ENCODE measurements around the gene PCED1B. TPM values are rescaled to one million over a fixed set of nuclear protein-coding genes. Genes with fewer than 3 reads are reported as not detected.

The PCED1B gene
- total and polyA plus RNA-seq, 4 experiments from 2014 or later = 44.3 to 74.6 (median 47.8) TPM

- Mint-ChIP-seq H3K9me3 (no peaks in the 10 kb centered on the region), H3K4me1 (peaks cover 43 to 73% (median 58%) of the 10 kb centered on the region in 4 donors), H3K27ac (peak overlapping the region in 1 of 7 donors; percentile 44), H3K36me3 (peaks cover 0 to 6% of the 10 kb centered on the region in 2 donors), H3K27me3 (no peaks in the 10 kb centered on the region), H3K4me3 (peak overlapping the region in 2 of 8 donors; percentile 2 to 45)
- Histone ChIP-seq H3K9me3 (ENCODE audit: control insufficient read depth in 1 of 2, low read length in 2 of 2) (no peaks in the 10 kb centered on the region), H3K4me3 (ENCODE audit: low read length in 2 of 2) (no peak overlapping the region), H3K4me1 (ENCODE audit: insufficient read depth, low read length) (peaks cover 36% of the 10 kb centered on the region), H3K36me3 (ENCODE audit: insufficient read depth, low read length) (no peaks in the 10 kb centered on the region), H3K27me3 (ENCODE audit: insufficient read depth, low read length) (no peaks in the 10 kb centered on the region), H3K27ac (ENCODE audit: low read depth, low read length) (no peak overlapping the region)
- POLR2A ChIA-PET (ENCODE audit: partially characterized antibody) = interaction anchor here (1.4 kb wide), 1 partner anchor 68 kb away, joined by 3 read pairs; no protein-coding TSS in a partner anchor
- intact Hi-C loops (cut with micrococcal nuclease) = no loop called here
- CTCF ChIA-PET (ENCODE audit: partially characterized antibody) = interaction anchor here (1.2 kb wide), 1 partner anchor 11 kb away, joined by 5 read pairs; no protein-coding TSS in a partner anchor
- DNase-seq = no peak
These were observed 190.5 kb downstream of the PCED1B start for GRCh38 chr12:47269916-47270315.

- Mint-ChIP-seq H3K27ac (peak overlapping the region in 4 of 7 donors; percentile 1 to 66 (median 29)), H3K4me1 (peaks cover 41 to 73% (median 59%) of the 10 kb centered on the region in 4 donors), H3K27me3 (no peaks in the 10 kb centered on the region), H3K9me3 (no peaks in the 10 kb centered on the region), H3K4me3 (peak overlapping the region in 4 of 8 donors; percentile 23 to 47 (median 36)), H3K36me3 (peaks cover 0 to 3% of the 10 kb centered on the region in 2 donors)
- no peak for DNase-seq
- H3K4me1 ChIP-seq (ENCODE audit: insufficient read depth, low read length) = peaks cover 40% of the 10 kb centered on the region
- no peak overlapping the region for H3K27ac ChIP-seq (ENCODE audit: low read depth, low read length)
- no peaks in the 10 kb centered on the region for H3K9me3 ChIP-seq (ENCODE audit: control insufficient read depth in 1 of 2, low read length in 2 of 2)
- ChIA-PET CTCF (ENCODE audit: partially characterized antibody) (interaction anchor here (1.2 kb wide), 1 partner anchor 10 kb away, joined by 5 read pairs; no protein-coding TSS in a partner anchor), POLR2A (ENCODE audit: partially characterized antibody) (interaction anchor here (0.6 to 1.8 kb wide), 2 partner anchors 42 to 53 kb away, joined by 4 to 5 read pairs; no protein-coding TSS in a partner anchor)
- no peak overlapping the region for H3K4me3 ChIP-seq (ENCODE audit: low read length in 2 of 2)
- intact Hi-C loops (cut with micrococcal nuclease) = no loop called here
- no peaks in the 10 kb centered on the region for H3K27me3 ChIP-seq (ENCODE audit: insufficient read depth, low read length)
- no peaks in the 10 kb centered on the region for H3K36me3 ChIP-seq (ENCODE audit: insufficient read depth, low read length)
These were observed 191.6 kb downstream of the PCED1B start for GRCh38 chr12:47270782-47271664.

DNA sequence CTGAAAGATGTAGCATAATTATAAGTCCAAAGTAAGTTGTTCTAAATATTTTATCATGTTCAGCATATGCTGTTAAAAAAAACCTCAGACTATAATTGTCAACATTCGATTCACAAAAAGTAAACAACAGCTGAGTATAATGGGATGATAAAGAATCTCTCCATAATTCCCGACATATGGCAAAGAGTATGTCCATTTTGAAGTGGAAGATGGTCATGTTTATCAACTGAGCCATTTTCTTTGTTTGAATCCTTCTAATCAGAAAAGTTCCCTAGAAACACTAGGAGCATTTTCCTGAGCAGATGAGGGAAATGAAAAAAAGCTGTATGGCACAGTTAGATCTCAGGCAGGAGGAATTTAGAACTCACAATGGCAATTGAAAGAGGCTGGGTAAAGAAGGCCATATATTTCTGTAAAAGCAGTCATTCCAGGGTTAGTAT is 192.4 kb downstream of the PCED1B start:
- peaks cover 47 to 79% (median 66%) of the 10 kb centered on the region in 4 donors for H3K4me1 Mint-ChIP-seq
- Histone ChIP-seq H3K27me3 (ENCODE audit: insufficient read depth, low read length) (no peaks in the 10 kb centered on the region), H3K9me3 (ENCODE audit: control insufficient read depth in 1 of 2, low read length in 2 of 2) (no peaks in the 10 kb centered on the region), H3K4me1 (ENCODE audit: insufficient read depth, low read length) (peaks cover 47% of the 10 kb centered on the region), H3K27ac (ENCODE audit: low read depth, low read length) (no peak overlapping the region), H3K36me3 (ENCODE audit: insufficient read depth, low read length) (no peaks in the 10 kb centered on the region), H3K4me3 (ENCODE audit: low read length in 2 of 2) (no peak overlapping the region)
- no peaks in the 10 kb centered on the region for H3K27me3 Mint-ChIP-seq
- intact Hi-C loops (cut with micrococcal nuclease) = no loop called here
- DNase-seq = no peak
- CTCF ChIA-PET (ENCODE audit: partially characterized antibody) = interaction anchor here (1.0 to 1.4 kb wide), 2 partner anchors 12 to 126 kb away, joined by 3 read pairs; no protein-coding TSS in a partner anchor
- no peak overlapping the region for H3K4me3 Mint-ChIP-seq
- POLR2A ChIA-PET (ENCODE audit: partially characterized antibody) = interaction anchor here (0.6 to 2.5 kb wide), 5 partner anchors 42 to 193 kb away, joined by 3 to 10 read pairs (median 5); partner anchors contain the start of genes AMIGO2 and PCED1B
- H3K36me3 Mint-ChIP-seq = peaks cover 0 to 3% of the 10 kb centered on the region in 2 donors
- H3K9me3 Mint-ChIP-seq = no peaks in the 10 kb centered on the region
- H3K27ac Mint-ChIP-seq = no peak overlapping the region

DNA sequence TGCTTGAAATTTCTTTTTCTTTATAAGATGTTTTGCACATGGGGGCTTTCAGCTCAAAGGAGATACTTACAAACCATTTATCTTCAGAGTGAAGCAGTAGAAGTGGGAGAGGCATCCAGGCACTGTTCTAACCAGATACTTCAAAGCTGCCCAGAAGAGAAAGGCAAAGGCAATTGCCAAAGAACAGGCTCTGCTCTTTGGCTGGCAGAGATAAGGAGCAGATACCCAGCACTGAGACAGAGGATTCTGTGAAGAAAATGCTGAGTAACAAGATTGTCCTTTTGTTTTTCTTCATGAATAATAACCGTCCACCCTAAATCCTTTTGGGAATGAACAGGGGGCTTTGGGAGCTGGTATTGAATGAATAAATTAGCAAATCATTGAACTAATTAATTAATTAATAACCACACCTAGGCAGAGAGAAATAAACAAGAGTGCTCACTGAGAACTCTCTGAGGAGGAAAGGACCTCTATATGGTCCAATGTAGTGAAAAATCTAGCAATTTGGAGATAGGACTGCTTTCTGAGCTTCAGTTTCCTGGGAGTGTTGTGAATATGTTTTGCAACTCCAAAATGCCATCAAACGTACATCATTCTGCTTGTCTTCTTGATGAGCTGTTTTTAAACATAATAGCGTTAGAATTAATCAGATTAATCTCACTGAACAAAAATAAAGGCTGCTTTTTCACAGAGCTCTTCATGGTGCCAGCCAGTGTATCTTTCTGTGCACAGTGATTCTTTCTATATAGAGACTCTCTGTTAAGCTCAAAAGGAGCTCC is 193.2 kb downstream of the PCED1B start:
- no peaks in the 10 kb centered on the region for H3K27me3 ChIP-seq (ENCODE audit: insufficient read depth, low read length)
- no peak overlapping the region for H3K27ac ChIP-seq (ENCODE audit: low read depth, low read length)
- intact Hi-C loops (cut with micrococcal nuclease) = no loop called here
- peaks cover 55% of the 10 kb centered on the region for H3K4me1 ChIP-seq (ENCODE audit: insufficient read depth, low read length)
- Mint-ChIP-seq H3K27ac (peak overlapping the region in 5 of 7 donors; percentile 10 to 50 (median 37)), H3K4me3 (peak overlapping the region in 1 of 8 donors; percentile 1), H3K4me1 (peaks cover 55 to 87% (median 72%) of the 10 kb centered on the region in 4 donors), H3K27me3 (no peaks in the 10 kb centered on the region), H3K9me3 (no peaks in the 10 kb centered on the region), H3K36me3 (peaks cover 0 to 3% of the 10 kb centered on the region in 2 donors)
- DNase-seq = no peak
- no peaks in the 10 kb centered on the region for H3K9me3 ChIP-seq (ENCODE audit: control insufficient read depth in 1 of 2, low read length in 2 of 2)
- ChIA-PET POLR2A (ENCODE audit: partially characterized antibody) (interaction anchor here (1.1 to 2.5 kb wide), 6 partner anchors 34 to 194 kb away, joined by 3 to 10 read pairs (median 5); partner anchors contain the start of genes AMIGO2 and PCED1B), CTCF (ENCODE audit: partially characterized antibody) (interaction anchor here (0.6 to 1.4 kb wide), 8 partner anchors 9 to 125 kb away, joined by 3 to 8 read pairs (median 3); no protein-coding TSS in a partner anchor)
- no peaks in the 10 kb centered on the region for H3K36me3 ChIP-seq (ENCODE audit: insufficient read depth, low read length)
- H3K4me3 ChIP-seq (ENCODE audit: low read length in 2 of 2) = no peak overlapping the region

DNA sequence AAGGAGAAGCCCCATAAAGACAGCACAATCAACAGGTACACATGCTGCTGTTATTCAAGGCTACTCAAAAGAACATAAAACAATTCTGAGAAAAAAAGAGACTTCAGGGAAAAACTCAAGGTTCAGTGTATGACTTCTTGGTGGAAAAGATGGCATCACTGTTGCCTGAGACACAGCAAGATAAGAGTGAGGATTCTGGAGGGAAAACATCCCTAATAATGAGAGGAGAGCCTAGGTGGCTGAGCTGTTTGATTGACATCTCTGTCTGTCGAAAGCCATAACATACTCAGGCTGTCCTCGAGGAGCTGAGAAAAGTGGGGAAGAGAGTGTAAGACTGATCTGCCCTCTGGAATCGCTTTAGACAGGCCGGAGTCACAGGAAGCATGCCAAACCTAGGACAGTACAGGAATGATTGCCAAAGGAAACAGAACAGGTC is 193.8 kb downstream of the PCED1B start:
- no peak for DNase-seq
- Histone ChIP-seq H3K27ac (ENCODE audit: low read depth, low read length) (no peak overlapping the region), H3K4me3 (ENCODE audit: low read length in 2 of 2) (no peak overlapping the region), H3K4me1 (ENCODE audit: insufficient read depth, low read length) (peaks cover 61% of the 10 kb centered on the region), H3K27me3 (ENCODE audit: insufficient read depth, low read length) (no peaks in the 10 kb centered on the region), H3K9me3 (ENCODE audit: control insufficient read depth in 1 of 2, low read length in 2 of 2) (no peaks in the 10 kb centered on the region), H3K36me3 (ENCODE audit: insufficient read depth, low read length) (no peaks in the 10 kb centered on the region)
- intact Hi-C loops (cut with micrococcal nuclease) = no loop called here
- Mint-ChIP-seq H3K27me3 (no peaks in the 10 kb centered on the region), H3K4me3 (peak overlapping the region in 1 of 8 donors; percentile 1), H3K4me1 (peaks cover 56 to 90% (median 74%) of the 10 kb centered on the region in 4 donors), H3K9me3 (no peaks in the 10 kb centered on the region), H3K36me3 (peaks cover 0 to 3% of the 10 kb centered on the region in 2 donors), H3K27ac (peak overlapping the region in 5 of 7 donors; percentile 10 to 86 (median 37))
- POLR2A ChIA-PET (ENCODE audit: partially characterized antibody) = interaction anchor here (1.1 to 2.5 kb wide), 6 partner anchors 33 to 195 kb away, joined by 3 to 10 read pairs (median 5); partner anchors contain the start of genes AMIGO2 and PCED1B
- CTCF ChIA-PET (ENCODE audit: partially characterized antibody) = interaction anchor here (0.9 to 1.4 kb wide), 6 partner anchors 13 to 66 kb away, joined by 3 to 8 read pairs (median 3); no protein-coding TSS in a partner anchor

DNA sequence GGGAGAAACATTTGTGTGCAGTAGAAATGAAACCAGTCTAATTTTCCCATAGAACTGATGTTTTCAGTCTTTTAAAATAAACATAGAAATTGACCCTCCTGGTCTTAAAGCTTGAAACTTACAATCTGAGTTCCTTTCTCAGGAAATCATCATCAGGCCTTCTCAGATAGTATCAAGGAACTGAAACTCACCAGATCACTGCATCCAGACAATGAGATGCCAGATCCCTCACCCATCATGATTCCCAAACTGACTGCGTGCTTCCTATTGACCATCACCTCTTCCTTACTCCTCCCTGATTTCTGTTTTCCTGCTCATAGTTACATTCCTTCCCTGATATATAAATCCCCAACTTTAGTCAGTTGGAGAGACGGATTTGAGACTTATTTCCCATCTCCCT is 195.3 kb downstream of the PCED1B start:
- CTCF ChIA-PET (ENCODE audit: partially characterized antibody) = interaction anchor here (0.6 to 1.5 kb wide), 2 partner anchors 18 to 1150 kb away, joined by 3 read pairs; no protein-coding TSS in a partner anchor
- peak overlapping the region; percentile 49 to 96 (median 73) for H3K27ac Mint-ChIP-seq

More for the DNA sequence above, 195.3 kb downstream of the PCED1B start:
- Mint-ChIP-seq H3K4me1 (peaks cover 45 to 75% (median 67%) of the 10 kb centered on the region in 4 donors), H3K9me3 (no peaks in the 10 kb centered on the region), H3K36me3 (peaks cover 0 to 3% of the 10 kb centered on the region in 2 donors), H3K4me3 (peak overlapping the region in 5 of 8 donors; percentile 8 to 64 (median 41)), H3K27me3 (no peaks in the 10 kb centered on the region)
- no peak overlapping the region for H3K27ac ChIP-seq (ENCODE audit: low read depth, low read length)
- DNase-seq = no peak
- no peaks in the 10 kb centered on the region for H3K9me3 ChIP-seq (ENCODE audit: control insufficient read depth in 1 of 2, low read length in 2 of 2)
- H3K27me3 ChIP-seq (ENCODE audit: insufficient read depth, low read length) = no peaks in the 10 kb centered on the region
- POLR2A ChIA-PET (ENCODE audit: partially characterized antibody) = interaction anchor here (0.7 to 3.6 kb wide), 4 partner anchors 58 to 192 kb away, joined by 3 to 16 read pairs (median 4); no protein-coding TSS in a partner anchor
- H3K36me3 ChIP-seq (ENCODE audit: insufficient read depth, low read length) = no peaks in the 10 kb centered on the region
- H3K4me1 ChIP-seq (ENCODE audit: insufficient read depth, low read length) = peaks cover 55% of the 10 kb centered on the region
- H3K4me3 ChIP-seq (ENCODE audit: low read length in 2 of 2) = no peak overlapping the region
- intact Hi-C loops (cut with micrococcal nuclease) = loop anchor here (5.0 kb wide), 1 partner anchor 37 kb away; no protein-coding TSS in a partner anchor
